ENCODE results near the gene NTSR2.

Gene NTSR2

DNA sequence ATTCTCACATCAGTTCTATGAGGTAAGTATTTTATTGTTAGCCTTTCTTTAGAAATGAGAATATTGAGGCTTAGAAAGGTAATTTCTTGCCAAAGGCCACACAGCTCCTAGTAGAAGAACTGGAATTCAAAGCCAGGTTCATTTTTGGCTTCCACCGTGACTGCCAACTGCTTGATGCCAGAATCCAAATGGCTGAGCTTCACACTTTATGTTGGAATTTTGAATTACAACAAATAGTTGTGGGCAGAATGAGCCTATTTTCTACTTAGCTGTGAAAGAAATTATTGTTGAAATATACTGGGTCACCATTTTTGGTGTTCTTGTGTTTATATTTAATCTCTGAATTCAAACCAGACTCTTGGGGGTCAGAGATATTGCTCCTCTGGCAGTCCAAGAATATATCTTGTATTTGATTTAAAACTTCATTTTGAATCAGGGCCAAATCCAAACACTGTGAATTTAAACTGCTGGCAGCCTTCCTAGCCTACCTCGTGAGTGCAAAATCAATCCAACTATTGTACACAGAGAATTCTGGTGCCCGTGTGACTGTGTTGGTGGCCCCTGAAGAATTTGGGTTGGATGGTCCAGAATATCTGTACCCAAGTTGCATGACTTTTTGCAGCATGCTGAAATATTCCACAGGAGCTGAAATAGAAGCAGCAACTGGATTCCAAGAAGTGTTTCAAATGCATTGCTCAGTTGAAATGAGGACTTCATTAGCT lies 40.8 kb upstream of the NTSR2 start:
- Histone ChIP-seq H3K9me3 (ENCODE audit: control insufficient read depth in 2 of 2, low read length in 2 of 2) (no peaks in the 10 kb centered on the region), H3K27me3 (ENCODE audit: control insufficient read depth in 1 of 2, insufficient read depth in 2 of 2, low read length in 2 of 2) (no peaks in the 10 kb centered on the region), H3K4me3 (ENCODE audit: low read length in 2 of 2) (no peak overlapping the region), H3K4me1 (ENCODE audit: control insufficient read depth, insufficient read depth, low read length) (peaks cover 19% of the 10 kb centered on the region), H3K27ac (ENCODE audit: low read length) (peak overlapping the region; percentile 70), H3K36me3 (ENCODE audit: control insufficient read depth in 2 of 2, insufficient read depth in 2 of 2, low read length in 2 of 2) (no peaks in the 10 kb centered on the region), H3K9ac (ENCODE audit: low read length in 2 of 2) (no peak overlapping the region)

DNA sequence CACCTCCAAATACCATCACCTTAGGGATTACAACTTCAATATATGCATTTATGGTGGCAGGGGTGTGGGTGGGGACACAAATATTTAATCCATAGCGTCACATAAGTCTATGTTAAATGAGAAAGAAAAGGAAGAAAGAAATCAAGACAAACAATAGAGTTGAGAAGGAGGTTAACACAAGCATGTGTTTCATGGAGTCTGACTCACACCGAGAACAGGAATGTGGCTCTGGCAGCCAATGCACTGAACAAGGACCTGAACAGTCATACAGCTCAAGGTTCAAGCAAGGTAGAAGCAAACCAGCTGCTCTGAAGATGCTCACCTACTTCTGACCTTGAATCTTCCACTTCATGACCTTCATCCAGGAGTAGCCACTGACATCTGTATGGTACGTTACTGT lies 40.2 kb upstream of the NTSR2 start:
- Histone ChIP-seq H3K4me1 (ENCODE audit: control insufficient read depth, insufficient read depth, low read length) (peaks cover 19% of the 10 kb centered on the region), H3K4me3 (ENCODE audit: low read length in 2 of 2) (no peak overlapping the region), H3K9ac (ENCODE audit: low read length in 2 of 2) (no peak overlapping the region), H3K9me3 (ENCODE audit: control insufficient read depth in 2 of 2, low read length in 2 of 2) (no peaks in the 10 kb centered on the region), H3K36me3 (ENCODE audit: control insufficient read depth in 2 of 2, insufficient read depth in 2 of 2, low read length in 2 of 2) (no peaks in the 10 kb centered on the region), H3K27me3 (ENCODE audit: control insufficient read depth in 1 of 2, insufficient read depth in 2 of 2, low read length in 2 of 2) (no peaks in the 10 kb centered on the region), H3K27ac (ENCODE audit: low read length) (peak overlapping the region; percentile 70)

- no peaks in the 10 kb centered on the region for H3K27me3 ChIP-seq (ENCODE audit: control insufficient read depth in 1 of 2, insufficient read depth in 2 of 2, low read length in 2 of 2)
- no peak overlapping the region for H3K27ac ChIP-seq (ENCODE audit: low read length)
- no peak overlapping the region for H3K4me3 ChIP-seq (ENCODE audit: low read length in 2 of 2)
- no peaks in the 10 kb centered on the region for H3K36me3 ChIP-seq (ENCODE audit: control insufficient read depth in 2 of 2, insufficient read depth in 2 of 2, low read length in 2 of 2)
- no peak overlapping the region for H3K9ac ChIP-seq (ENCODE audit: low read length in 2 of 2)
- peaks cover 19% of the 10 kb centered on the region for H3K4me1 ChIP-seq (ENCODE audit: control insufficient read depth, insufficient read depth, low read length)
- H3K9me3 ChIP-seq (ENCODE audit: control insufficient read depth in 2 of 2, low read length in 2 of 2), result no peaks in the 10 kb centered on the region
Observed at GRCh38 chr2:11709293-11709692, 39.3 kb upstream of the NTSR2 start.

DNA sequence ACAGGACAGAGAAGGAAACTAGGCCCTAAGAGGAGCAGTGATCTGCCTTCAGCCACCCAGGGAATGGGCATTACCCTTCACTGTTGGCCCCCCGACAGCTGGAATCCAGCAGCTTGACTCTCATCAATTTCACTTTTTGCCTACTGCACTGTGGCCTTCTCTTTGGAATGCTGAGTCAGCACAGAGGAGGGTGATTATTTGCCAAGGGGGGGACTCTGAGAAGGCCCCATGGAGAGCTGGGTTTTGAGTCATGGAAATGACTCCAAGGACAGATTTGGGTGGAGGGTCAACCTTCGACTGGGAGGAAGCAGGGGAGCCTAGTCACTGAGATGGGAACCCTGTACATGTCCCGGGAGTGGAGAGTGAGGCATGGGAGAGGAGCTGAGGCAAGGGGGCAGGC lies 38.1 kb upstream of the NTSR2 start:
- no peaks in the 10 kb centered on the region for H3K36me3 ChIP-seq (ENCODE audit: control insufficient read depth in 2 of 2, insufficient read depth in 2 of 2, low read length in 2 of 2)
- no peak overlapping the region for H3K4me3 ChIP-seq (ENCODE audit: low read length in 2 of 2)
- no peaks in the 10 kb centered on the region for H3K27me3 ChIP-seq (ENCODE audit: control insufficient read depth in 1 of 2, insufficient read depth in 2 of 2, low read length in 2 of 2)
- no peak overlapping the region for H3K27ac ChIP-seq (ENCODE audit: low read length)
- peaks cover 19% of the 10 kb centered on the region for H3K4me1 ChIP-seq (ENCODE audit: control insufficient read depth, insufficient read depth, low read length)
- H3K9ac ChIP-seq (ENCODE audit: low read length in 2 of 2), result no peak overlapping the region
- no peaks in the 10 kb centered on the region for H3K9me3 ChIP-seq (ENCODE audit: control insufficient read depth in 2 of 2, low read length in 2 of 2)

GRCh38 chr2:11705711-11706110 lies 35.7 kb upstream of the NTSR2 start:
- Histone ChIP-seq H3K9me3 (ENCODE audit: control insufficient read depth in 2 of 2, low read length in 2 of 2) (no peaks in the 10 kb centered on the region), H3K9ac (ENCODE audit: low read length in 2 of 2) (no peak overlapping the region), H3K4me3 (ENCODE audit: low read length in 2 of 2) (no peak overlapping the region), H3K36me3 (ENCODE audit: control insufficient read depth in 2 of 2, insufficient read depth in 2 of 2, low read length in 2 of 2) (no peaks in the 10 kb centered on the region), H3K27me3 (ENCODE audit: control insufficient read depth in 1 of 2, insufficient read depth in 2 of 2, low read length in 2 of 2) (no peaks in the 10 kb centered on the region), H3K27ac (ENCODE audit: low read length) (no peak overlapping the region), H3K4me1 (ENCODE audit: control insufficient read depth, insufficient read depth, low read length) (peaks cover 11% of the 10 kb centered on the region)

- Histone ChIP-seq H3K36me3 (ENCODE audit: control insufficient read depth in 2 of 2, insufficient read depth in 2 of 2, low read length in 2 of 2) (no peaks in the 10 kb centered on the region), H3K27me3 (ENCODE audit: control insufficient read depth in 1 of 2, insufficient read depth in 2 of 2, low read length in 2 of 2) (no peaks in the 10 kb centered on the region), H3K9ac (ENCODE audit: low read length in 2 of 2) (no peak overlapping the region), H3K27ac (ENCODE audit: low read length) (no peak overlapping the region), H3K4me3 (ENCODE audit: low read length in 2 of 2) (no peak overlapping the region), H3K4me1 (ENCODE audit: control insufficient read depth, insufficient read depth, low read length) (peaks cover 5% of the 10 kb centered on the region), H3K9me3 (ENCODE audit: control insufficient read depth in 2 of 2, low read length in 2 of 2) (no peaks in the 10 kb centered on the region)
Observed at GRCh38 chr2:11705063-11705462, 35.1 kb upstream of the NTSR2 start.

- no peak overlapping the region for H3K4me3 ChIP-seq (ENCODE audit: low read length in 2 of 2)
- no peaks in the 10 kb centered on the region for H3K36me3 ChIP-seq (ENCODE audit: control insufficient read depth in 2 of 2, insufficient read depth in 2 of 2, low read length in 2 of 2)
- no peaks in the 10 kb centered on the region for H3K27me3 ChIP-seq (ENCODE audit: control insufficient read depth in 1 of 2, insufficient read depth in 2 of 2, low read length in 2 of 2)
- H3K27ac ChIP-seq (ENCODE audit: low read length), result no peak overlapping the region
- H3K4me1 ChIP-seq (ENCODE audit: control insufficient read depth, insufficient read depth, low read length), result no peaks in the 10 kb centered on the region
- no peaks in the 10 kb centered on the region for H3K9me3 ChIP-seq (ENCODE audit: control insufficient read depth in 2 of 2, low read length in 2 of 2)
- H3K9ac ChIP-seq (ENCODE audit: low read length in 2 of 2), result no peak overlapping the region
Observed at GRCh38 chr2:11703700-11704099, 33.7 kb upstream of the NTSR2 start.

- no peaks in the 10 kb centered on the region for H3K36me3 ChIP-seq (ENCODE audit: control insufficient read depth in 2 of 2, insufficient read depth in 2 of 2, low read length in 2 of 2)
- H3K4me3 ChIP-seq (ENCODE audit: low read length in 2 of 2), result no peak overlapping the region
- H3K9ac ChIP-seq (ENCODE audit: low read length in 2 of 2), result no peak overlapping the region
- H3K27me3 ChIP-seq (ENCODE audit: control insufficient read depth in 1 of 2, insufficient read depth in 2 of 2, low read length in 2 of 2), result no peaks in the 10 kb centered on the region
- no peaks in the 10 kb centered on the region for H3K9me3 ChIP-seq (ENCODE audit: control insufficient read depth in 2 of 2, low read length in 2 of 2)
- peaks cover under 1% of the 10 kb centered on the region for H3K4me1 ChIP-seq (ENCODE audit: control insufficient read depth, insufficient read depth, low read length)
- no peak overlapping the region for H3K27ac ChIP-seq (ENCODE audit: low read length)
Observed at GRCh38 chr2:11702946-11703345, 33.0 kb upstream of the NTSR2 start.

- Histone ChIP-seq H3K27ac (ENCODE audit: low read length) (no peak overlapping the region), H3K9ac (ENCODE audit: low read length in 2 of 2) (no peak overlapping the region), H3K4me1 (ENCODE audit: control insufficient read depth, insufficient read depth, low read length) (peaks cover 11% of the 10 kb centered on the region), H3K27me3 (ENCODE audit: control insufficient read depth in 1 of 2, insufficient read depth in 2 of 2, low read length in 2 of 2) (no peaks in the 10 kb centered on the region), H3K4me3 (ENCODE audit: low read length in 2 of 2) (no peak overlapping the region), H3K9me3 (ENCODE audit: control insufficient read depth in 2 of 2, low read length in 2 of 2) (no peaks in the 10 kb centered on the region), H3K36me3 (ENCODE audit: control insufficient read depth in 2 of 2, insufficient read depth in 2 of 2, low read length in 2 of 2) (no peaks in the 10 kb centered on the region)
Observed at GRCh38 chr2:11701751-11702301, 31.8 kb upstream of the NTSR2 start.

GRCh38 chr2:11701206-11701605 lies 31.2 kb upstream of the NTSR2 start:
- no peak overlapping the region for H3K9ac ChIP-seq (ENCODE audit: low read length in 2 of 2)
- no peaks in the 10 kb centered on the region for H3K9me3 ChIP-seq (ENCODE audit: control insufficient read depth in 2 of 2, low read length in 2 of 2)
- H3K4me3 ChIP-seq (ENCODE audit: low read length in 2 of 2), result no peak overlapping the region
- no peaks in the 10 kb centered on the region for H3K36me3 ChIP-seq (ENCODE audit: control insufficient read depth in 2 of 2, insufficient read depth in 2 of 2, low read length in 2 of 2)
- H3K27ac ChIP-seq (ENCODE audit: low read length), result no peak overlapping the region
- H3K4me1 ChIP-seq (ENCODE audit: control insufficient read depth, insufficient read depth, low read length), result peaks cover 14% of the 10 kb centered on the region
- no peaks in the 10 kb centered on the region for H3K27me3 ChIP-seq (ENCODE audit: control insufficient read depth in 1 of 2, insufficient read depth in 2 of 2, low read length in 2 of 2)

Data from stomach smooth muscle (tissue), 2 donors.